PFSK-1 (cell line): Measurements from ENCODE around the gene OBSL1.

Experiments
- POLR2AphosphoS5 ChIP-seq: IDR thresholded peaks from 2 replicates; pipeline ENCODE4 v1.6.1; 2012; ENCODE audit warnings: low read depth, mild to moderate bottlenecking, control low read depth, low read length, moderate library complexity
- REST ChIP-seq, 2 experiments: IDR thresholded peaks; 2 replicates each; pipeline versions ENCODE4 v1.6.1 to v1.8.0; 2011 to 2012; ENCODE audit warnings: low read depth in 2 of 2, low read length in 2 of 2, control low read depth in 1 of 2, inconsistent platforms in 1 of 2, mild to moderate bottlenecking in 1 of 2, moderate library complexity in 1 of 2; ENCODE audit not compliant: insufficient read depth in 1 of 2
- TAF1 ChIP-seq: IDR thresholded peaks from 2 replicates; pipeline ENCODE4 v1.6.1; 2012; ENCODE audit warnings: low read length, control low read depth, borderline replicate concordance; ENCODE audit not compliant: insufficient read depth

GRCh38 chr2:219522111-219523030, 49.0 kb downstream of the OBSL1 start:
- TF ChIP-seq POLR2AphosphoS5 (no peak), REST (IDR thresholded peaks at IDR 0.05; ENCODE audit: insufficient read depth in 1 of 2, low read depth in 2 of 2, low read length in 2 of 2) (no peak), TAF1 (no peak)
